HG02610 (cell line): Measurements from ENCODE around the gene FAF1.
"Not testable (repeated sequence)": the region's sequence is repeated elsewhere in the genome, so short reads cannot be mapped to it uniquely, and the experiment has no call there.

Experiments used
- ATAC-seq: cut with Tn5 transposase; IDR thresholded peaks from one replicate; pipeline ENCODE4 v1.9.1; 2021; ENCODE audit warnings: mild to moderate bottlenecking, moderate library complexity; ENCODE audit not compliant: unreplicated experiment

The FAF1 gene

GRCh38 chr1:50796272-50796671 lies 163.8 kb downstream of the FAF1 start:
- ATAC-seq: no peak

GRCh38 chr1:50793521-50793920 lies 166.5 kb downstream of the FAF1 start:
- no peak for ATAC-seq

GRCh38 chr1:50787266-50787665 lies 172.8 kb downstream of the FAF1 start:
- no peak for ATAC-seq

- no peak for ATAC-seq
Observed at GRCh38 chr1:50783286-50783685, 176.8 kb downstream of the FAF1 start.

GRCh38 chr1:50780797-50781196 lies 179.3 kb downstream of the FAF1 start:
- ATAC-seq: no peak

- ATAC-seq: no peak
Observed at GRCh38 chr1:50779801-50780200, 180.3 kb downstream of the FAF1 start.

GRCh38 chr1:50775740-50776139 lies 184.3 kb downstream of the FAF1 start:
- ATAC-seq: no peak

- no peak for ATAC-seq
Observed at GRCh38 chr1:50774759-50775351, 185.2 kb downstream of the FAF1 start.

GRCh38 chr1:50766688-50767087 lies 193.4 kb downstream of the FAF1 start:
- no peak for ATAC-seq

- not testable (repeated sequence) for ATAC-seq
Observed at GRCh38 chr1:50756543-50756942, 203.5 kb downstream of the FAF1 start.

GRCh38 chr1:50754764-50755163 lies 205.3 kb downstream of the FAF1 start:
- ATAC-seq: not testable (repeated sequence)

- ATAC-seq: no peak
Observed at GRCh38 chr1:50750021-50750619, 209.9 kb downstream of the FAF1 start.

- ATAC-seq: no peak
Observed at GRCh38 chr1:50747394-50747793, 212.7 kb downstream of the FAF1 start.

GRCh38 chr1:50742523-50742922 lies 217.5 kb downstream of the FAF1 start:
- no peak for ATAC-seq

- ATAC-seq: no peak
Observed at GRCh38 chr1:50739125-50739524, 220.9 kb downstream of the FAF1 start.

- ATAC-seq: no peak
Observed at GRCh38 chr1:50735443-50735842, 224.6 kb downstream of the FAF1 start.

- not testable (repeated sequence) for ATAC-seq
Observed at GRCh38 chr1:50727578-50727977, 232.5 kb downstream of the FAF1 start.

GRCh38 chr1:50724626-50725286 lies 235.3 kb downstream of the FAF1 start:
- peak; percentile 89 for ATAC-seq

GRCh38 chr1:50720457-50721053 lies 239.5 kb downstream of the FAF1 start:
- ATAC-seq: no peak

- no peak for ATAC-seq
Observed at GRCh38 chr1:50719126-50719525, 240.9 kb downstream of the FAF1 start.

GRCh38 chr1:50717327-50717726 lies 242.7 kb downstream of the FAF1 start:
- no peak for ATAC-seq

- ATAC-seq: not testable (repeated sequence)
Observed at GRCh38 chr1:50716455-50716854, 243.6 kb downstream of the FAF1 start.
